A673 (cell line): ENCODE measurements around the gene PSMD8. TPM values are rescaled to one million over a fixed set of nuclear protein-coding genes. Genes with fewer than 3 reads are reported as not detected.
"Not testable (repeated sequence)": the region's sequence is repeated elsewhere in the genome, so short reads cannot be mapped to it uniquely, and the experiment has no call there.

Experiments used
- BruUV-seq: library from RNA; stranded (reverse); fragments of 400-500 nt; replicated peaks from 2 replicates; lab custom pipeline; 2021; lab: Mats Ljungman, UMichigan
- CTCF ChIA-PET: fragments of 300-600 bp; sonication (Branson Sonifier 250); formaldehyde crosslinking; loops from one replicate; lab custom pipeline; 2022; ENCODE audit warnings: antibody characterized with exemption; lab: Charles Lee
- POLR2A ChIA-PET: fragments of 300-600 bp; sonication (Branson Sonifier 250); formaldehyde crosslinking; loops from one replicate; lab custom pipeline; 2022; ENCODE audit warnings: antibody characterized with exemption; ENCODE audit not compliant: low non-redundant PET; lab: Charles Lee
- DNase-seq: peaks from one replicate; pipeline ENCODE4 v3.0.0-alpha.2; 2015; ENCODE audit warnings: low spot score
- H3K27ac ChIP-seq: fragments of 200-600 bp; sonication (generic); 2 replicates; pipeline ENCODE4 v1.5.1; 2016; ENCODE audit warnings: mixed run types, low read depth, mild to moderate bottlenecking, mixed read lengths, antibody characterized with exemption, low read length; ENCODE audit not compliant: poor library complexity, severe bottlenecking
- H3K27me3 ChIP-seq: fragments of 200-600 bp; sonication (generic); replicated peaks from 2 replicates; pipeline ENCODE4 v1.6.1; 2017; ENCODE audit warnings: mixed run types, low read depth, mild to moderate bottlenecking, mixed read lengths, antibody characterized with exemption, low read length; ENCODE audit not compliant: insufficient read depth, poor library complexity
- H3K36me3 ChIP-seq: fragments of 200-600 bp; sonication (generic); 2 replicates; pipeline ENCODE4 v1.6.1; 2016; ENCODE audit warnings: mixed run types, mild to moderate bottlenecking, mixed read lengths, antibody characterized with exemption, low read length; ENCODE audit not compliant: insufficient read depth, poor library complexity, severe bottlenecking
- H3K4me1 ChIP-seq: fragments of 200-600 bp; sonication (generic); 2 replicates; pipeline ENCODE4 v1.6.1; 2017; ENCODE audit warnings: mixed run types, mild to moderate bottlenecking, mixed read lengths, antibody characterized with exemption, low read length; ENCODE audit not compliant: insufficient read depth, poor library complexity, severe bottlenecking
- H3K4me3 ChIP-seq: fragments of 200-600 bp; sonication (generic); 2 replicates; pipeline ENCODE4 v1.5.1; 2016; ENCODE audit warnings: low read depth, mixed run types, mild to moderate bottlenecking, mixed read lengths, low read length; ENCODE audit not compliant: poor library complexity, severe bottlenecking
- H3K9me3 ChIP-seq: fragments of 200-600 bp; sonication (generic); 2 replicates; pipeline ENCODE4 v1.6.1; 2016; ENCODE audit warnings: mixed run types, low read depth, mild to moderate bottlenecking, mixed read lengths, antibody characterized with exemption, low read length; ENCODE audit not compliant: poor library complexity, severe bottlenecking
- EZH2 ChIP-seq: fragments of 200-600 bp; sonication (generic); IDR thresholded peaks from 2 replicates; pipeline ENCODE4 v1.6.1; 2017; ENCODE audit warnings: borderline replicate concordance, low read depth, mild to moderate bottlenecking, mixed read lengths, antibody characterized with exemption, low read length; ENCODE audit not compliant: poor library complexity, severe bottlenecking
- intact Hi-C: fragments of 100-400 bp; cut with micrococcal nuclease; formaldehyde crosslinking; loops from one replicate; pipeline ENCODE4 v1.10.0; 2022; ENCODE audit not compliant: unreplicated experiment
- total RNA-seq: library from RNA; stranded (reverse); gene quantifications from 2 replicates; pipeline ENCODE4 v1.2.3, GENCODE V29; 2021
- TF ChIP-seq, protein P1 (sequence below): fragments of 300-800, 200-600 bp; sonication (generic); conservative IDR thresholded peaks from 2 replicates; pipeline ENCODE4 v1.5.1; 2017; ENCODE audit warnings: low read depth, mild to moderate bottlenecking, antibody characterized with exemption, low read length, moderate library complexity, mixed read lengths

The PSMD8 gene
- total RNA-seq, 1 experiment from 2014 or later, result 321 TPM

GRCh38 chr19:38361633-38362075 lies 12.7 kb upstream of the PSMD8 start:
- ChIA-PET POLR2A (no interaction called here), CTCF (interaction anchor here (0.6 to 0.7 kb wide), 2 partner anchors 22 to 358 kb away, joined by 3 to 5 read pairs; no protein-coding TSS in a partner anchor)
- no peak overlapping the region for H3K27ac ChIP-seq
- BruUV-seq, result no TSS peak
- no peaks in the 10 kb centered on the region for H3K36me3 ChIP-seq
- no peaks in the 10 kb centered on the region for H3K4me1 ChIP-seq
- no peaks in the 10 kb centered on the region for H3K9me3 ChIP-seq
- peak; percentile 89 for DNase-seq
- intact Hi-C loops, result no loop called here
- peak overlapping the region; percentile 50 for H3K4me3 ChIP-seq
- TF ChIP-seq, protein P1, sequence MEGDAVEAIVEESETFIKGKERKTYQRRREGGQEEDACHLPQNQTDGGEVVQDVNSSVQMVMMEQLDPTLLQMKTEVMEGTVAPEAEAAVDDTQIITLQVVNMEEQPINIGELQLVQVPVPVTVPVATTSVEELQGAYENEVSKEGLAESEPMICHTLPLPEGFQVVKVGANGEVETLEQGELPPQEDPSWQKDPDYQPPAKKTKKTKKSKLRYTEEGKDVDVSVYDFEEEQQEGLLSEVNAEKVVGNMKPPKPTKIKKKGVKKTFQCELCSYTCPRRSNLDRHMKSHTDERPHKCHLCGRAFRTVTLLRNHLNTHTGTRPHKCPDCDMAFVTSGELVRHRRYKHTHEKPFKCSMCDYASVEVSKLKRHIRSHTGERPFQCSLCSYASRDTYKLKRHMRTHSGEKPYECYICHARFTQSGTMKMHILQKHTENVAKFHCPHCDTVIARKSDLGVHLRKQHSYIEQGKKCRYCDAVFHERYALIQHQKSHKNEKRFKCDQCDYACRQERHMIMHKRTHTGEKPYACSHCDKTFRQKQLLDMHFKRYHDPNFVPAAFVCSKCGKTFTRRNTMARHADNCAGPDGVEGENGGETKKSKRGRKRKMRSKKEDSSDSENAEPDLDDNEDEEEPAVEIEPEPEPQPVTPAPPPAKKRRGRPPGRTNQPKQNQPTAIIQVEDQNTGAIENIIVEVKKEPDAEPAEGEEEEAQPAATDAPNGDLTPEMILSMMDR, result no peak; the same call in 1 of the 2 replicates
- TF ChIP-seq EZH2, result no peak
- peaks cover 37% of the 10 kb centered on the region for H3K27me3 ChIP-seq

DNA sequence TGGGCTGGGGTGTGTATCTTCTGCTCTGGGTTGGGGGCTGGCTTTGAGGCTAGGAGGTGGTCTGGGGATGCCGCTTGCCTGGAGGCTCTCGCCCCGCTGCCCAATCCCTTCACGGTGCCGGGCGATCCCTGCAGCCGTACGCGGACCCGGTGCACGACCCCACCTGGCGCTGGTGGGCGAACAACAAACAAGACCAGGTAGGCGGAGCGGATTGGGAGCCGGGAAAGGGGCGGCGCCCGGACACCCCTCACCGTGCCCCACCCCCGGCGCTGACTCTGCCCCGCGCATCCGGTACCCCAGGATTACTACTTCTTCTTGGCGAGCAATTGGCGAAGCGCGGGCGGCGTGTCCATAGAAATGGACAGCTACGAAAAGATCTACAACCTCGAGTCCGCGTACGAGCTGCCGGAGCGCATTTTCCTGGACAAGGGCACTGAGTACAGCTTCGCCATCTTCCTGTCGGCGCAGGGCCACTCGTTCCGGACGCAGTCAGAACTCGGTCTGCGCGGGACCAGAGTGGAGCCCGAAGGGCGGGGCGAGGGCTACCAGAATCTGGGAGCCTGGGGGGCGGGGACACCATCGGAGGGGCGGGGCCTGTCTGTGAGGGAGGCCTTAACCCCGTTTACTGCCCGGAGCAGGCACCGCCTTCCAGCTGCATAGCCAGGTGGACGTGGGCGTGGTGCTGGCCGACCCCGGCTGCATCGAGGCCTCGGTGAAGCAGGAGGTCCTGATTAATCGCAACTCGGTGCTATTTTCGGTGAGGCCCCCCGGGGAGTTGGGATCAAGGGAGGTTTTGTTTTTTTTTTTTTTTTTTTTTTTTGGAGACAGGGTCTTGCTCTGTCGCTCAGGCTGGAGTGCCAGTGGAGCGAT lies 12.1 kb upstream of the PSMD8 start:
- DNase-seq, result peak; percentile 81
- ChIA-PET CTCF (interaction anchor here (0.7 kb wide), 1 partner anchor 358 kb away, joined by 3 read pairs; no protein-coding TSS in a partner anchor), POLR2A (no interaction called here)
- no peak for TF ChIP-seq EZH2
- TF ChIP-seq, protein P1, result no peak
- BruUV-seq, result no TSS peak
- Histone ChIP-seq H3K36me3 (no peaks in the 10 kb centered on the region), H3K9me3 (no peaks in the 10 kb centered on the region), H3K27me3 (peaks cover 37% of the 10 kb centered on the region), H3K4me3 (peak overlapping the region; percentile 50), H3K27ac (no peak overlapping the region), H3K4me1 (no peaks in the 10 kb centered on the region)
- intact Hi-C loops, result no loop called here

- POLR2A ChIA-PET, CTCF ChIA-PET: not testable (repeated sequence)
Measured at GRCh38 chr19:38362946-38363688, 11.3 kb upstream of the PSMD8 start.

More at GRCh38 chr19:38362946-38363688, 11.3 kb upstream of the PSMD8 start:
- H3K9me3 ChIP-seq, BruUV-seq, DNase-seq, intact Hi-C loops, H3K27ac ChIP-seq, H3K4me1 ChIP-seq, H3K36me3 ChIP-seq: not testable (repeated sequence)
- Histone ChIP-seq H3K4me3 (peak overlapping the region; percentile 50), H3K27me3 (peaks cover 35% of the 10 kb centered on the region)
